ENCODE measurements around the gene FAM171A2.
"Not testable (repeated sequence)": the region's sequence is repeated elsewhere in the genome, so short reads cannot be mapped to it uniquely, and the experiment has no call there.

The FAM171A2 gene

GRCh38 chr17:44381810-44382305 is 18.2 kb upstream of the FAM171A2 start:
- Histone ChIP-seq H3K9me3 (ENCODE audit: low read length) (no peaks in the 10 kb centered on the region), H3K36me3 (ENCODE audit: insufficient read depth, low read length) (no peaks in the 10 kb centered on the region), H3K4me3 (ENCODE audit: low read depth in 1 of 2, low read length in 2 of 2) (no peak overlapping the region), H3K9ac (ENCODE audit: low read length) (no peak overlapping the region), H3K27ac (ENCODE audit: low read depth, low read length) (no peak overlapping the region), H3K27me3 (ENCODE audit: control insufficient read depth in 1 of 2, insufficient read depth in 2 of 2, low read length in 2 of 2) (peaks cover 0 to 7% of the 10 kb centered on the region in 2 donors), H3K4me1 (ENCODE audit: insufficient read depth, low read length) (peaks cover 12% of the 10 kb centered on the region)

- Histone ChIP-seq H3K27me3 (ENCODE audit: control insufficient read depth in 1 of 2, insufficient read depth in 2 of 2, low read length in 2 of 2) (peaks cover 0 to 7% of the 10 kb centered on the region in 2 donors), H3K4me1 (ENCODE audit: insufficient read depth, low read length) (peaks cover 11% of the 10 kb centered on the region), H3K9me3 (ENCODE audit: low read length) (no peaks in the 10 kb centered on the region)
These were observed 17.1 kb upstream of the FAM171A2 start for GRCh38 chr17:44380767-44381166.

GRCh38 chr17:44379887-44380286 is 16.2 kb upstream of the FAM171A2 start:
- no peaks in the 10 kb centered on the region for H3K36me3 ChIP-seq (ENCODE audit: insufficient read depth, low read length)
- no peak overlapping the region for H3K27ac ChIP-seq (ENCODE audit: low read depth, low read length)
- H3K27me3 ChIP-seq (ENCODE audit: control insufficient read depth in 1 of 2, insufficient read depth in 2 of 2, low read length in 2 of 2), result peaks cover 0 to 7% of the 10 kb centered on the region in 2 donors
- no peak overlapping the region for H3K4me3 ChIP-seq (ENCODE audit: low read depth in 1 of 2, low read length in 2 of 2)
- H3K9me3 ChIP-seq (ENCODE audit: low read length), result no peaks in the 10 kb centered on the region
- peaks cover 10% of the 10 kb centered on the region for H3K4me1 ChIP-seq (ENCODE audit: insufficient read depth, low read length)
- H3K9ac ChIP-seq (ENCODE audit: low read length), result no peak overlapping the region

More at GRCh38 chr17:44380767-44381166, 17.1 kb upstream of the FAM171A2 start:
- no peak overlapping the region for H3K9ac ChIP-seq (ENCODE audit: low read length)
- H3K4me3 ChIP-seq (ENCODE audit: low read depth in 1 of 2, low read length in 2 of 2), result no peak overlapping the region
- no peak overlapping the region for H3K27ac ChIP-seq (ENCODE audit: low read depth, low read length)
- no peaks in the 10 kb centered on the region for H3K36me3 ChIP-seq (ENCODE audit: insufficient read depth, low read length)

- Histone ChIP-seq H3K27ac (ENCODE audit: low read depth, low read length) (no peak overlapping the region), H3K9me3 (ENCODE audit: low read length) (no peaks in the 10 kb centered on the region), H3K4me1 (ENCODE audit: insufficient read depth, low read length) (peaks cover 4% of the 10 kb centered on the region), H3K27me3 (ENCODE audit: control insufficient read depth in 1 of 2, insufficient read depth in 2 of 2, low read length in 2 of 2) (no peaks in the 10 kb centered on the region), H3K36me3 (ENCODE audit: insufficient read depth, low read length) (no peaks in the 10 kb centered on the region), H3K9ac (ENCODE audit: low read length) (no peak overlapping the region), H3K4me3 (ENCODE audit: low read depth in 1 of 2, low read length in 2 of 2) (no peak overlapping the region)
These were observed 14.6 kb upstream of the FAM171A2 start for GRCh38 chr17:44378171-44378705.

- peaks cover 4% of the 10 kb centered on the region for H3K4me1 ChIP-seq (ENCODE audit: insufficient read depth, low read length)
- H3K27ac ChIP-seq (ENCODE audit: low read depth, low read length), result no peak overlapping the region
These were observed 13.1 kb upstream of the FAM171A2 start for GRCh38 chr17:44376779-44377178.

GRCh38 chr17:44376124-44376523 is 12.5 kb upstream of the FAM171A2 start:
- no peak overlapping the region for H3K4me3 ChIP-seq (ENCODE audit: low read depth in 1 of 2, low read length in 2 of 2)
- peaks cover 4% of the 10 kb centered on the region for H3K4me1 ChIP-seq (ENCODE audit: insufficient read depth, low read length)
- no peaks in the 10 kb centered on the region for H3K9me3 ChIP-seq (ENCODE audit: low read length)
- H3K36me3 ChIP-seq (ENCODE audit: insufficient read depth, low read length), result no peaks in the 10 kb centered on the region
- no peak overlapping the region for H3K27ac ChIP-seq (ENCODE audit: low read depth, low read length)
- no peaks in the 10 kb centered on the region for H3K27me3 ChIP-seq (ENCODE audit: control insufficient read depth in 1 of 2, insufficient read depth in 2 of 2, low read length in 2 of 2)
- H3K9ac ChIP-seq (ENCODE audit: low read length), result no peak overlapping the region

More at GRCh38 chr17:44376779-44377178, 13.1 kb upstream of the FAM171A2 start:
- Histone ChIP-seq H3K9me3 (ENCODE audit: low read length) (no peaks in the 10 kb centered on the region), H3K4me3 (ENCODE audit: low read depth in 1 of 2, low read length in 2 of 2) (no peak overlapping the region), H3K27me3 (ENCODE audit: control insufficient read depth in 1 of 2, insufficient read depth in 2 of 2, low read length in 2 of 2) (no peaks in the 10 kb centered on the region), H3K36me3 (ENCODE audit: insufficient read depth, low read length) (no peaks in the 10 kb centered on the region), H3K9ac (ENCODE audit: low read length) (no peak overlapping the region)

GRCh38 chr17:44375196-44376017 is 11.8 kb upstream of the FAM171A2 start:
- no peaks in the 10 kb centered on the region for H3K36me3 ChIP-seq (ENCODE audit: insufficient read depth, low read length)
- no peak overlapping the region for H3K9ac ChIP-seq (ENCODE audit: low read length)
- H3K27me3 ChIP-seq (ENCODE audit: control insufficient read depth in 1 of 2, insufficient read depth in 2 of 2, low read length in 2 of 2), result no peaks in the 10 kb centered on the region
- no peak overlapping the region for H3K27ac ChIP-seq (ENCODE audit: low read depth, low read length)
- H3K4me1 ChIP-seq (ENCODE audit: insufficient read depth, low read length), result peaks cover 4% of the 10 kb centered on the region
- H3K4me3 ChIP-seq (ENCODE audit: low read depth in 1 of 2, low read length in 2 of 2), result no peak overlapping the region
- H3K9me3 ChIP-seq (ENCODE audit: low read length), result no peaks in the 10 kb centered on the region

GRCh38 chr17:44374306-44375195 is 10.9 kb upstream of the FAM171A2 start:
- no peak overlapping the region for H3K27ac ChIP-seq (ENCODE audit: low read depth, low read length)
- H3K4me3 ChIP-seq (ENCODE audit: low read depth in 1 of 2, low read length in 2 of 2), result no peak overlapping the region
- H3K9me3 ChIP-seq (ENCODE audit: low read length), result no peaks in the 10 kb centered on the region
- H3K4me1 ChIP-seq (ENCODE audit: insufficient read depth, low read length), result peaks cover 4% of the 10 kb centered on the region
- no peak overlapping the region for H3K9ac ChIP-seq (ENCODE audit: low read length)
- H3K27me3 ChIP-seq (ENCODE audit: control insufficient read depth in 1 of 2, insufficient read depth in 2 of 2, low read length in 2 of 2), result no peaks in the 10 kb centered on the region
- H3K36me3 ChIP-seq (ENCODE audit: insufficient read depth, low read length), result no peaks in the 10 kb centered on the region

- H3K27me3 ChIP-seq (ENCODE audit: control insufficient read depth in 1 of 2, insufficient read depth in 2 of 2, low read length in 2 of 2), result no peaks in the 10 kb centered on the region
These were observed 8.4 kb upstream of the FAM171A2 start for GRCh38 chr17:44372036-44372435.

GRCh38 chr17:44369414-44370023 is 5.9 kb upstream of the FAM171A2 start:
- not testable (repeated sequence) for H3K27me3 ChIP-seq (ENCODE audit: control insufficient read depth in 1 of 2, insufficient read depth in 2 of 2, low read length in 2 of 2); H3K4me1 ChIP-seq (ENCODE audit: insufficient read depth, low read length); H3K36me3 ChIP-seq (ENCODE audit: insufficient read depth, low read length); H3K4me3 ChIP-seq (ENCODE audit: low read depth in 1 of 2, low read length in 2 of 2); H3K27ac ChIP-seq (ENCODE audit: low read depth, low read length); H3K9me3 ChIP-seq (ENCODE audit: low read length); H3K9ac ChIP-seq (ENCODE audit: low read length)

More at GRCh38 chr17:44372036-44372435, 8.4 kb upstream of the FAM171A2 start:
- Histone ChIP-seq H3K4me1 (ENCODE audit: insufficient read depth, low read length) (peaks cover 4% of the 10 kb centered on the region), H3K9me3 (ENCODE audit: low read length) (no peaks in the 10 kb centered on the region), H3K27ac (ENCODE audit: low read depth, low read length) (no peak overlapping the region), H3K4me3 (ENCODE audit: low read depth in 1 of 2, low read length in 2 of 2) (no peak overlapping the region), H3K36me3 (ENCODE audit: insufficient read depth, low read length) (no peaks in the 10 kb centered on the region), H3K9ac (ENCODE audit: low read length) (no peak overlapping the region)
